22Rv1 (cell line): Measurements from ENCODE around the gene GNB4.

ENCODE experiments used
- H3K27ac ChIP-seq: fragments of 450-650 bp; 2 replicates; pipeline ENCODE4 v1.5.1; 2017
- ZFX ChIP-seq: fragments of 450-650 bp; IDR thresholded peaks from 2 replicates; pipeline ENCODE4 v1.6.1; 2017; ENCODE audit warnings: antibody characterized with exemption, borderline replicate concordance
- TF ChIP-seq, protein P1 (sequence below): fragments of 450-650 bp; IDR thresholded peaks from 2 replicates; pipeline ENCODE4 v1.5.1; 2017; ENCODE audit warnings: mild to moderate bottlenecking

GNB4 gene

DNA sequence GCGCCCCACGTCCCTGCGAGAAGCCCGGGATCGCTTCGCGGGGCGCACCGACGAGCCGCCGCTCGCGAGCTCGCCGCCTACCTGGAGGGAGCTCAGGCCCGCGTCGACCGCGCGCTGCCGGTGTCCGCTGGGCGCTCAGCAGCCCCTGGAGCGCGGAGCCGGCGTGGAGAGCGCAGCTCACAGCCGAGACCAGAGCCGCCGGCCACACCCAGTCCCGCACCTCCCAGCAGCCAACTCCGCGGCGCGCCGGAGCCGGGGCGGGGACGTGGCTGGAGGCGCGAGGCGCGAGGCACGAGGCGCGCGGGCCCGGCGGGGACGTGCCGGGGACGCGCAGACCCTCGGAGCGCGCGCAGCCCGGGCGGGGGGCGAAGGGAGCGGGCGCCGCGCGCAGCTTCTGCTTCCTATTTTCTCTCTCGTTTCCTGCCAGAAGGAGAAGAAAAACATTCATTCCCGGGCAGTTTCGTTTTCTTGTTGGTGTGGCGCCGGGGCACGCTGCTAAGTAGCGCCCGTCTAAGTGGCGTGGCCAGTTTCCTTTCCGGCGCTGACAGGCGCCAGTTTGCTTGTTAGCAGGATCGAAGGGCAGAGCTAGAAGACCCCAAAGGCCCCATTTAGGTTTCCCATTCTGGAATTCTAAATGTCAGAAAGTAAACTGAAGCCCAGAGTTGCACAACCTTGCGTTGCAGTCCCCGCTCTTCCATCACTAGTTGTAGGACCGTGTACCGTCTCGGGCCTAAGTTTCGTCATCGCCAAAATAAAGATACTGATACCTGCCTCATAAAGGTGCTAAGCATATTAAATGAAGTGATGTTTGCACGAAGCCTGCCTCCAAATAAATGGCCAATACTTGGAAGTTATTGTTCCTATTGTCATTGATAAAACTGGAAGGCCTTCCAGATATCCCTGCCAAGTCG, at the start of gene GNB4:
GNB4 (minus strand) TSS at position 206 of the 911 bp plus-strand sequence. CDS start 25,270 bp downstream, outside the sequence.
- TF ChIP-seq, protein P1, sequence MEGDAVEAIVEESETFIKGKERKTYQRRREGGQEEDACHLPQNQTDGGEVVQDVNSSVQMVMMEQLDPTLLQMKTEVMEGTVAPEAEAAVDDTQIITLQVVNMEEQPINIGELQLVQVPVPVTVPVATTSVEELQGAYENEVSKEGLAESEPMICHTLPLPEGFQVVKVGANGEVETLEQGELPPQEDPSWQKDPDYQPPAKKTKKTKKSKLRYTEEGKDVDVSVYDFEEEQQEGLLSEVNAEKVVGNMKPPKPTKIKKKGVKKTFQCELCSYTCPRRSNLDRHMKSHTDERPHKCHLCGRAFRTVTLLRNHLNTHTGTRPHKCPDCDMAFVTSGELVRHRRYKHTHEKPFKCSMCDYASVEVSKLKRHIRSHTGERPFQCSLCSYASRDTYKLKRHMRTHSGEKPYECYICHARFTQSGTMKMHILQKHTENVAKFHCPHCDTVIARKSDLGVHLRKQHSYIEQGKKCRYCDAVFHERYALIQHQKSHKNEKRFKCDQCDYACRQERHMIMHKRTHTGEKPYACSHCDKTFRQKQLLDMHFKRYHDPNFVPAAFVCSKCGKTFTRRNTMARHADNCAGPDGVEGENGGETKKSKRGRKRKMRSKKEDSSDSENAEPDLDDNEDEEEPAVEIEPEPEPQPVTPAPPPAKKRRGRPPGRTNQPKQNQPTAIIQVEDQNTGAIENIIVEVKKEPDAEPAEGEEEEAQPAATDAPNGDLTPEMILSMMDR = no peak
- TF ChIP-seq ZFX = no peak
- H3K27ac ChIP-seq = no peak within 1 kb of the TSS

DNA sequence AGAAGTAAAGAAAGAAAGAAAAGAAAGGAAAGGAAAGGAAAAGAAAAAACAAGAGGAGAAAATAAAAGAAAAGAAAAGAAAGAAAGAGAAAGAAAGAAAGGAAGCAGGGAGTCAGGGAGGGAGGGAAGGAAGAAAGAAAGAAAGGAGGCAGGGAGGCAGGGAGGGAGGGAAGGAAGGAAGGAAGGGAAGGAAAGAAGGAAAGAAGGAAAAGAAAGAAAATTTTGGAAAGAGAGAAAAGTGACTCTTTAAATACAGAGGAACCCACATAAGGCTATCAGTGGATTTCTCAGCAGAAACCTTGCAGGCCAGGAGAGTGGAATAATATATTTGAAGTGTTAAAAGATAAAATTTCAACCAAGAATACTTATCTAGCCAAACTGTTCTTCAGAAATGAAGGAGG, 44.2 kb upstream of the GNB4 start:
- no peak overlapping the region for H3K27ac ChIP-seq
- TF ChIP-seq, protein P1 = no peak
- TF ChIP-seq ZFX = no peak

DNA sequence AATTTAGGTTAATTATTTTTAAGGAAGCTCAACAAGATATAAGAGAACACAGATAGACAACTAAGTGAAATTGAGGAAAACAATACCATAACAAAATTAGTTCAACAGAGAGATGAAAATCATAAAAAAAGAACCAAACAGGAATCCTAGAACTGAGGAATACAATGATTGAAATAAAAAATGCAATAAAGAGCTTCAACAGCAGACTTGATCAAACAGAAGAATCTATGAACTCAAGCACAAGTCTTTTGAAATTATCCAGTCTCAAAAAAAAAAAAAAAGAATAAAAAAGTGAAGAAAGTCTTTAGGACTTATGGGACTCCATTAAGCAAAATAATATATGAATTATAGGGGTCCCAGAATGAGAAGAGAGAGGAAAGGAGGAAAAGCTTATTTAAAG, 42.0 kb upstream of the GNB4 start:
- TF ChIP-seq, protein P1 = no peak
- no peak for TF ChIP-seq ZFX
- no peak overlapping the region for H3K27ac ChIP-seq

DNA sequence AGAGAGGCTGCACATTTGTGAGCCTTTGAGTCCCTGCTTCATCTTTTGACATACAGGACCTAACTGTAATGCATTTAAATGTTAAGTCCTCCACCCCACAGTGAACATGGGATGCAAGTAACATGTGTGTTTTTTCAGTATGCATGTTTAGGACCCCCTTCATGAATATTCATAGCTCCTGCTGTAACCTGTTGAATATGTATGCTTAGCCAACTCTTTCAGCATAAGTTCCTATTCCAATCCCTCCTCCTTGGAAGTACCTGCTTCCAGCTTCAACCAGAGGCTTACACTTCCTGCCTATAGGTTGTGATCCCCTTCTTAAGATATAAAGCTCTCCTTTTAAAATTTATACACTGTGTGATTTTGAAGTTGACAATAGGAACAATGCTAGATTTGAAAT, 36.9 kb upstream of the GNB4 start:
- no peak for TF ChIP-seq ZFX
- TF ChIP-seq, protein P1 = no peak

DNA sequence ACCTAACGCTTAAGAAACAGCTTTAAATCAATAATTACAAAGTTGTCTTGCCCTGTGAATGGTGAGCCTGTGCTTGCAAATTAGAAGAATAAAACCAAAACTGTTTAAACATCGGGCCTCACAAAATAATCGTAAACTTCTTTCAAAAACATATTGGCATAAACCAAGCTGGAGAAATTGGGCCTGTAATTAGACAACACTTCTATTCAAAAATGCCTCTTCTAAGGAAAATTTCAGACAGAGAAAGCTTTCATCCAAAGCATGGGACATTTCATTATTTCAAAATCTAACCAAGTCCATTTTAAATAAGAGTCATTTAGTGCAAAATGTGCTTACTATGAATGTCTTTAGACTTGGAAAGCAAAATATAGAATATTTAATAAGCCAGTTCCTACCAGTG, 35.5 kb upstream of the GNB4 start:
- TF ChIP-seq, protein P1 = no peak
- TF ChIP-seq ZFX = no peak
- no peak overlapping the region for H3K27ac ChIP-seq

More for the DNA sequence above, 36.9 kb upstream of the GNB4 start:
- H3K27ac ChIP-seq = no peak overlapping the region

DNA sequence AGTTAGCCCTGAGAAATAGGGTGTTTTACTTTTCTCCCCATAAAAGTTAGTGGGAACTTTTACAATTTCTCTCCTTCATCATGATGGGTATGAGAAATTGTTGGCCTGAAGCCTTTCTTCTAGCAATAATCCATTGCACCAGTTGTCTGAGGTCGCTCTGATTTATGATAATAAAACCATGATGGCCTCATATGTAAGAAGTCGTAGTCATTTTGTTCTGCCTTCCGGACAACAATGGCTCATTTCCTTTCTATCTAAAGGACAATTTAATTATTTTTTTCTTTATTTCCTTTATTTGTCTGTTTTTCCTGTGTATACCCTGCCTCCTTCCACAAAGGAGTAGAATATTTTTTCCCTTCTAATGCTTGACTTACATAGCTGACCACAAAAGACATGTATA, 31.6 kb upstream of the GNB4 start:
- no peak overlapping the region for H3K27ac ChIP-seq
- TF ChIP-seq, protein P1 = no peak
- TF ChIP-seq ZFX = no peak

DNA sequence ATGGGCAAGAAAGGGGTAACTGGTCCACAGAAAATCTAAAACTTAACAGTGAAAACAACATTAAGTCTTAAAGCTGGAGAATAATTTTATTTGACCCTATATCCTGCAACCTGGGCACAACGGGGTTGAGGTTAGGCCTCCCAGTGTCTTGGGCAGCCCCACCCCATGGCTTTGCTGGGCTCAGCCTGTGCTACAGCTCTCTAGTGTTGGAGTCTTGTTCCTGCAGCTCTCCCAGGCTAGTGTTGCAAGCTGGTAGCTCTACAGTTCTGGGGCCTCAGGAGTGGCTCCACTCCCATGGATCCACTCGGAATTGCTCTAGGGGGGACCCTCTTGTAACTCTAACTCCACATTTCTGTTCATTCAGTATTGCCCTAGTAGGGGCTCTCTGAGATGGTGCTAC, 24.9 kb upstream of the GNB4 start:
- TF ChIP-seq, protein P1 = no peak
- no peak for TF ChIP-seq ZFX
- no peak overlapping the region for H3K27ac ChIP-seq
